DLD1 (cell line): ENCODE measurements around the gene USP6NL.
"Not testable (repeated sequence)": the region's sequence is repeated elsewhere in the genome, so short reads cannot be mapped to it uniquely, and the experiment has no call there.

Source experiments
- in situ Hi-C: cut with HindIII; loops from 2 replicates; pipeline ENCODE4 v1.10.0; 2017; ENCODE audit warnings: low sequenced_read_pairs

USP6NL gene

GRCh38 chr10:11522821-11523245 lies 88.6 kb downstream of the USP6NL start:
- in situ Hi-C loops, result no loop called here

DNA sequence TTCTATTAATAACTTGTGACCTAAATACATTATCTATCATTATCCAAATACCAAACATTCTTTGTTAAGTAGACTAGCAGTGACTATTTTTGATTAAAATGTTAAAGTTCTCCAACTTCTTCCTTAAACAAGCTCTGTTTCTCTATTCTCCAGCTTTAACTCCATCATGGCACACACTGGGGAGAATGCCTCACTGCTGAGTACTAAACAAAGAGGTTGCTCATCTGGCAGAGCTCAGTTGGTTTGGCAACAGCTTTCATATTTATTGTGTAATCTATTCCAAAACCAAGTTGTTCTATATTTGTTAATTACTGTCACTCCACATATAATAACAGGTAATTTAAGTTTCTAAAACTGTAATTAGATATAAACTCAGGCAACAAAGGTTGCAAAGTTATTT lies 89.6 kb downstream of the USP6NL start:
- in situ Hi-C loops, result no loop called here

- in situ Hi-C loops, result no loop called here
Measured at GRCh38 chr10:11520892-11521291, 90.6 kb downstream of the USP6NL start.

DNA sequence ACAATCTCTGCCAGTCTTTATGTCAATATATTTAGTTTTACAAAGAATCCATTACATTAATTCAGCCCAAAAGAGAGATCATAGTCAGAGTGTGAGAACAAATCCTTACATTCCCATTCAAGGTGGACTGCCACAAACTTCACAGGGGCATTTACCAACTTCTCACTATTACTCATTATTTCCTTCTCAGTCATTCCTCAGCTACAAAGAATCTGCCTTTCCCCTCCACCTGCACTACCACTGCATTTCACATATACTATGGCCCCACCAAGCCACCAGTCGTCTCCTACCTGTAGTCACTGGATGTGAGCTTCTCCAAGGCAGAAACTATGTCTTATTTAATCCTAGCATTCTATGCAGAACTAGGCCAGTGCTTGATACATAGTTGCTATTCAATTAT lies 94.3 kb downstream of the USP6NL start:
- in situ Hi-C loops, result no loop called here

- in situ Hi-C loops, result no loop called here
Measured at GRCh38 chr10:11516431-11516746, 95.1 kb downstream of the USP6NL start.

GRCh38 chr10:11515596-11516430 lies 95.6 kb downstream of the USP6NL start:
- in situ Hi-C loops, result no loop called here

DNA sequence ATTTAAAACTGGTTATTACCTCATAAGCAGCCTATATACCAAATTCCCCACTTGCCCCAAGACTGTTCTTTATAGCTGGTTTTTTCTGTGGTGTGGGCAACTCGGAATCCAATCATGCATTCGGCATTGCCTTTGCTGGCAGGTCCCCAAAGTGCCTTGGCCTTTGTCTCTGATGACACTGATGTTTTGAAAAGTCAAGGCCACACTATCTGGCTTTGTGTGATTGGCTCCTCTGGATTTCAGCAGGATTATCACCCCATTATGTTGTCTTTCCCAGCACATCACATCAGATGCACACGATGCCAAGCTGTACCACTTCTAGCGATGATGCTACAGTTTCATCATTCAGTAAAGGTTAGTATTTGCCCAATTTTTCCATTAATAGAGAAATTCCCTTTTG lies 97.7 kb downstream of the USP6NL start:
- in situ Hi-C loops, result no loop called here

DNA sequence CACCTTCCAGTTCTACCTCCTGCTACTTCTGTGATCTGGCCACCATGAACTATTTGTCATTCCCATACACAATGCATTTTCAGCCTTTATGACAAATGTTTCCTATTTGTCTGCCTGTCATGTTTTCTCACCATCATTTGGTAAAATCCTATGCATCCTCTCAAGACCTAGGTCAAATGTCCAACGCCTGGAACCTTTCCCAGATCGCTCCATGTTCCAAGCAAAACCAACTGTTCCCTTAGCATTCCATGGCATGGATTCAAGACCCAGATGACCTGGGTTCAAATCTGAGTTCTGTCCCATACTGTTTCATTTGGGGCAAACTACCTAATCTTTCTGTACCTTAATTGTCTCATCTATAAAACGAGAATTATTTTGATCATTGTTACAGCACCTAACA lies 98.9 kb downstream of the USP6NL start:
- in situ Hi-C loops, result no loop called here

DNA sequence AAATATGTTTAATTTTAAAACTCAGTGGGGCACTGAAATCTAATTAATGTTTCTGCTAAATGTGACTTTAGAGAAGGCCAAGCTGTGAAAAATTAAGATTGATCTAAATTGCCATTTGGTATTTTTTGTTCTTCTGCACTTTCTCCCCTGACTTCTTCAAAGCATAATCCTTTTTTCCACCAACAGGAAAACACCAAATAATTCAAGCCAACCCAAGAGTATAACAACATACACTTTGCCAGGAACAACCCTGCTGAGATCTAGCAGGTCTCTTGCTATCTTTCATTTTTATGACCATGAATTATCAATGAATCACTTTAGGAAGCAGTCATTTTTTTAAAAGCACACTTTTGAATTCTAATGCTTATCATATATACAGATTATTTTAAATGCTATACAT lies 100.1 kb downstream of the USP6NL start:
- in situ Hi-C loops, result no loop called here

GRCh38 chr10:11510736-11511135 lies 100.7 kb downstream of the USP6NL start:
- in situ Hi-C loops, result no loop called here

- in situ Hi-C loops, result no loop called here
Measured at GRCh38 chr10:11510281-11510680, 101.2 kb downstream of the USP6NL start.

DNA sequence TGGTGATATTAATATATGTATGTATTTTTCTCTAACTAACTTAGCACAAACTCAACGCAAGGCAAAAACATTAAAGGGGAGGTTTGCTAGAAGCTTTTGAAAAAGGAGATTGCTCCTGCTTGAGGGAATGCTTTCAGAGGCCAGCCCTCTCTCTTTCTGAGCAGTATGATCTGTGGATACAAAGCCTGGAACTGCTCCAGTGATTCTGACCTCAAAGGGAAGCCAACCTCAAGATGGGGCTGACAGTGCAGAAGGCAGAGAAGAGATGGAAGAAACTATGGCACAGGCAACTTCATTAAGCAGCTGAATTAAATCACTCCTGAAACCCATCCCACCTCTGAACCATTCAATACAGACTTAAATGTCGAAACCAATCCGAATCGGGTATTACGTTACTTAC lies 102.4 kb downstream of the USP6NL start:
- in situ Hi-C loops, result loop anchor here (10.0 kb wide), 1 partner anchor 246 kb away; no protein-coding TSS in a partner anchor

DNA sequence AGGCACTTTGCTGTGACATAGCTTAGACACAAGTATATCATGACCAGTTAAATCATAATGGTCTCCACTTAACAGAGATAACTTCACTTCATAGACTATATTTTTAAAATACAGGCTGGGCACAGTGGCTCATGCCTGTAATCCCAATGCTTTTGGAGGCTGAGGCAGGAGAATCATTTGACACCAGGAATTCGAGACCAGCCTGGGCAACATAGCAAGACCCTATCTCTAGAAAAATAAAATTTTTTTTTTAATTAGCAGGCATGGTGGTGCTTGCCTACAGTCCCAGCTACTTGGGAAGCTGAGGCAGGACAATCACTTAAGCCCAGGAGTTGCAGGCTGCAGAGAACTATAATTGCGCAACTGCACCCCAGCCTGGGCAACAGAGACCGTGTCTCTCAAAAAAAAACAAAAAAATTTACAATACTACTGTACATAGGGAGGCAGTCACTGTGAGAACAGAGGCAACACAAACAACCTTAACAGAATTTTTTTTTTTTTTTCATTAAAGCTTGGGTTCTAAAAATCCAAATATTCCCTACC lies 105.1 kb downstream of the USP6NL start:
- in situ Hi-C loops, result loop anchor here (10.0 kb wide), 1 partner anchor 248 kb away; no protein-coding TSS in a partner anchor

DNA sequence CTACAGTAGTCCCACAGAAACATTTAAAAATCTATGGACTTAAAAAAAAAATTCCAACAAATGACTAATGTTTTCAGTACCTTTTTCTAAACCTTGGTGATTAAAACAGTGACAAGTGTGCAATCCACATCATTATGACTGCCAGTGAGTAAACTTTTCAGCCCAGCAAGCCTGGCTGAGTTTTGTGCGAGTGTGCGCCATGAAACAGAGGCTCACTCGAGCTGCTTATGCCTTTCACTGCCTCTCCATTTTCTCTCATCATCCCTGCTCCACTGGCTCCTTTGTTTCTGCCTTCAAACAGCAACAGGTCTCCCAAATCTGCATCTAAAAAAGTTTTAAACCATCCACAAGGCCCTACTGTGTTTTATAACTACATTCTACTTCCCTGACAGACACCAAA lies 105.8 kb downstream of the USP6NL start:
- in situ Hi-C loops, result loop anchor here (10.0 kb wide), 1 partner anchor 249 kb away; no protein-coding TSS in a partner anchor

DNA sequence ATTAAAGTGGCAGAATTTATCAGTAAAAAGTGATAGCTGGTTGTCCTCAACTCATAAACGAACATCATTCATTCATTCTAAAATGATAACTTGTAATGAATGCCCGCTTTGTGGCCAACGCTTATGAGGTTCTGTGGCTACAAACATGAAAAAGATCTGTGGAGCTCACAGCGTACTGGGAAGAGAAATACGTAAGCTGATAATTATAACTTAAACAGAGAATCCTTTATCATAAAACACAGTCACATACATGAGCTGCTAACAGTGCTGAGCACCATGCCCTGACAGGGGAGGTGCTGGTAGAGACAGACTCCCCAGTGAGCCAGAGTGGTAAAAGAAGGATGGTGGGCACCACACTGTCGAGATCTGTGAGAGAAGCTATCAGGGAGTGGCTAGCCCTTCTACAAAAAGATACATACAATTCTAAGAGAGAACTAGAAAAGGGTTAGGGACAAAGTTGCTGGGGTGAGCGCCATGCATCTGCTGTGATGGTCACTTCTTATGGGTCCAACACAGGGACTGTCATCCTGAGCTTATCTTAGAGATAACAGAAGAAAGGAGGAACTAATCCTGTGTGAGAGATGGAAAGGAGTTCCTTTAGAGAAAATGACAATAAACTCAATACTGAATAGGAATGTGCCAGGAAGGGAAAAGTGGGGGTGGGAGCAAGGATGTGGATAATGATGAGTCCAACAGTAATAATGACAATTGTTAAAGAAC lies 106.7 kb downstream of the USP6NL start:
- in situ Hi-C loops, result loop anchor here (10.0 kb wide), 1 partner anchor 250 kb away; no protein-coding TSS in a partner anchor

- in situ Hi-C loops, result loop anchor here (10.0 kb wide), 1 partner anchor 253 kb away; no protein-coding TSS in a partner anchor
Measured at GRCh38 chr10:11501600-11501999, 109.8 kb downstream of the USP6NL start.

GRCh38 chr10:11499425-11500071 lies 111.9 kb downstream of the USP6NL start:
- in situ Hi-C loops, result loop anchor here (10.0 kb wide), 1 partner anchor 255 kb away; no protein-coding TSS in a partner anchor

DNA sequence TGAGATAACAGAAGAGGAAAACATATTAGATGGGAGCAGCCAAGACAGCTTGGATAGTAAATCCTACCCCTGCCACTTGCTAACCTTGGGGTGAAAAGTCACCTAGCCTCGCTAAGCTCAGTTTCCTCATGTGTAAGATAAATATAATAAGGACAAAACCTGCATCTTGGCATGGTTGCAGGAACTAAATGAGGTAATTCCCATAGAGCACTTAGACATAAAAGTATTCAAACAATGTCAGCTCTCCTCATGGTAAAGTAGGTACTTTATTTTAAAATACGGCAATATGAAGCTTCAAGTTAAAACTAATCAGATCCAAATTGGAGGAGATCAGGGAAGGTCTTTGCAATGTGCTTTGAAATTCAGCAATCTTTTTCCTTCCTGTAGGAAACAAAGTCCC lies 113.1 kb downstream of the USP6NL start:
- in situ Hi-C loops, result no loop called here

DNA sequence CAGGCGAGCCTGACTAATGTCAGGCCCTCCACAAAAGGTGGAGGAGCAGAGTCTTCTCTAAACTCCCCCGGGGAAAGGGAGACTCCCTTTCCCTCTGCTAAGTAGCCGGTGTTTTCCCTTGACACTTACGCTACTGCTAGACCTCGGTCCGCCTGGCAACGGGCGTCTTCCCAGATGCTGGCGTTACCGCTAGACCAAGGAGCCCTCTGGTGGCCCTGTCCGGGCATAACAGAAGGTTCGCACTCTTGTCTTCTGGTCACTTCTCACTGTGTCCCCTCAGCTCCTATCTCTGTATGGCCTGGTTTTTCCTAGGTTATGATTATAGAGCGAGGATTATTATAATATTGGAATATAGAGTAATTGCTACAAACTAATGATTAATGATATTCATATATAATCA lies 116.5 kb downstream of the USP6NL start:
- in situ Hi-C loops, result not testable (repeated sequence)

DNA sequence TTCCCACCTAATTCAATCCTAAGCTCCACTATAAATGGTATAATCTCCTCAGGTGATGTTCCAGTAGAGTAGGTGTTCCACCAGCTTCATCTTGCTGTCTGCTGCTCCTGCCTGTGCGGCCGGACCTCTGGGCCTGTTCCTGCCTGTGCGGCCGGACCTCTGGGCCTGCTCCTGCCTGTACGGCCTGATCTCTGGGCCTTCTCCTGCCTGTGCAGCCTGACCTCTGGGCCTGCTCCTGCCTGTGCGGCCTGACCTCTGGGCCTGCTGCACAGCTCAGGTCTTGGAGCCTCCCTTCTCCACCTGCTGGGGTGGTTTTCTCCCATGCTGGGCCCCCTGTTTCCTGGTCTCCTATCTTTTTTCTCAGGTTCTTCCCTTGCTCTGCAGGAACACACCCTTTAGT lies 117.8 kb downstream of the USP6NL start:
- in situ Hi-C loops, result no loop called here

DNA sequence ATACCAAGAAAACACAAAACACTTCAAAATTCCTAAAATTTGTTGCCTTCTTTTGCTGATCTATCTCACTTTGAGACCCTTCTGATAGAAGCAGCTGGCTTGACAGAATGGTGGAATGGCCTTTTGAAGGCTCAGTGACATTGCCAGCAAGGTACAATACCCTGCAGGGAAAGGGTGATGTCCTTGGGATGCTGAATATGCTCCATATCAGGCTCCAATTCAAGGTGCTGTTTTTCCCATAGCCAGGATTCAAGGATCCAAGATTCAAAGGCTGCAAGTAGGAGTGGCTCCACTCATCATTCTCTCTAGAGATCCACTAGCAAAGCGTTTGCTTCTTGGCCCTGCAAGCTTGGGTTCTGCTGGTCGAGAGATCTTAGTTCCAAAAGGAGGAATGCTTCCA lies 120.4 kb downstream of the USP6NL start:
- in situ Hi-C loops, result no loop called here
